Stimulated activated CD8-positive, alpha-beta memory T cell treated with anti-CD3 and anti-CD28 coated beads, Interleukin-2, amount 100 ng/mL, for 48 hours (primary cell): ENCODE results near the gene UNC119.

Experiments
- DNase-seq, 2 donors: peaks; one replicate each; pipeline ENCODE4 v3.0.0-alpha.2; 2020; ENCODE audit warnings: low read depth in 2 of 2

The UNC119 gene

GRCh38 chr17:28498652-28499363 lies 53.6 kb downstream of the UNC119 start:
- no peak for DNase-seq

- no peak for DNase-seq
These were observed 54.5 kb downstream of the UNC119 start for GRCh38 chr17:28497931-28498330.
